ENCODE results near the gene MCHR2.
"Not testable (repeated sequence)": the region's sequence is repeated elsewhere in the genome, so short reads cannot be mapped to it uniquely, and the experiment has no call there.

Gene MCHR2, protein sequence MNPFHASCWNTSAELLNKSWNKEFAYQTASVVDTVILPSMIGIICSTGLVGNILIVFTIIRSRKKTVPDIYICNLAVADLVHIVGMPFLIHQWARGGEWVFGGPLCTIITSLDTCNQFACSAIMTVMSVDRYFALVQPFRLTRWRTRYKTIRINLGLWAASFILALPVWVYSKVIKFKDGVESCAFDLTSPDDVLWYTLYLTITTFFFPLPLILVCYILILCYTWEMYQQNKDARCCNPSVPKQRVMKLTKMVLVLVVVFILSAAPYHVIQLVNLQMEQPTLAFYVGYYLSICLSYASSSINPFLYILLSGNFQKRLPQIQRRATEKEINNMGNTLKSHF

DNA sequence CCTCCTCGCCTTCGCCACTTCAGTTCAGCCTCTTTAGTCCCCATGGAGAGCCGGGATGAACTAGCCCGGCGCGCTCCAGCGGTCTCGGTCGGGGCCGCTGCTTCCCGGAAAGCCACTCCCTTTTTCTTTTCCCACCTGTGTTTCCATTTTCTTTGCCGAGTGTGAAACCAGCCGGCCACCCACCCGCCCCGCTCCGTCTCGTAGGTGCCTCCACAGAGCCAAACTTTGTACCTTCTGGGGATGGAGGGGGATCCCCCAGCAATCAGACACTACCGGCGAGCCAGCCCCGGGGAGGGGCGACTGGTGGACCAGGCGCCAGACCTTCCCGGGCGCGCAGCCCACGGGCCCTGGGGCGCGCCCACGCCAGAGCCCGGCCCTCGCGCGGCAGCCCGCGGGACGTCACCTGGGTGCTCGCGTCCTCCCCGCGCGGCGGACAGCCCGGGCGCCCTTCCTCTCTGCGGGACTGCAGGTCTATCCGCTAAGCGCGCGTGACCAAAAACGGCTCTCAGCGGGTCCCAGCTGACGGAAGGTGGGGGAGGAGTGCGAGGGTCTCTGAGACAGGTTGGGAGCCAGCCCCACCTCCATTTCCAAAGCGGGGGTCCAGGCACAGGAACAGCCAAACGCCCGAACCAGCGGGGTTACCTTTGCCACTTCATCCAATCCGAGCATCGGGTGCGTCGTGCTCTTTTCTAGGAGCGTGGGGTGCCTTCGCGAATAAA lies at the start of gene MCHR2:
MCHR2 (minus strand) TSS at position 691 of the 719 bp plus-strand sequence. CDS start 38,076 bp downstream, outside the sequence.
- peak; percentile 55 for DNase-seq

DNA sequence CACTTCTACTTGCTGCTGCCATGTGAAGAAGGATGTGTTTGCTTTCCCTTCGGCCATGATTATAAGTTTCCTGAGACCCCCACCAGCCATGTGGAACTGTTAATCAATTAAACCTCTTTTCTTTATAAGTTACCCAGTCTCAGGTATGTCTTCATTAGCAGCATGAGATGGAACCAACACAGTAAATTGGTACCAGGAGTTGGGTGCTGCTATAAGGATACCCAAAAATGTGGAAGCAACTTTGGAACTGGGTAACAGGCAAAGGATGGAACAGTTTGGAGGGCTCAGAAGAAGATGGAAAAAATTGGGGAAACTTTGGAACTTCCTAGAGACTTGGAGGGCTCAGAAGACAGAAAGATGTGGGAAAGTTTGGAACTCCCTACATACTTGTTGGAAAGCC lies 44.5 kb upstream of the MCHR2 start:
- DNase-seq = not testable (repeated sequence)

DNA sequence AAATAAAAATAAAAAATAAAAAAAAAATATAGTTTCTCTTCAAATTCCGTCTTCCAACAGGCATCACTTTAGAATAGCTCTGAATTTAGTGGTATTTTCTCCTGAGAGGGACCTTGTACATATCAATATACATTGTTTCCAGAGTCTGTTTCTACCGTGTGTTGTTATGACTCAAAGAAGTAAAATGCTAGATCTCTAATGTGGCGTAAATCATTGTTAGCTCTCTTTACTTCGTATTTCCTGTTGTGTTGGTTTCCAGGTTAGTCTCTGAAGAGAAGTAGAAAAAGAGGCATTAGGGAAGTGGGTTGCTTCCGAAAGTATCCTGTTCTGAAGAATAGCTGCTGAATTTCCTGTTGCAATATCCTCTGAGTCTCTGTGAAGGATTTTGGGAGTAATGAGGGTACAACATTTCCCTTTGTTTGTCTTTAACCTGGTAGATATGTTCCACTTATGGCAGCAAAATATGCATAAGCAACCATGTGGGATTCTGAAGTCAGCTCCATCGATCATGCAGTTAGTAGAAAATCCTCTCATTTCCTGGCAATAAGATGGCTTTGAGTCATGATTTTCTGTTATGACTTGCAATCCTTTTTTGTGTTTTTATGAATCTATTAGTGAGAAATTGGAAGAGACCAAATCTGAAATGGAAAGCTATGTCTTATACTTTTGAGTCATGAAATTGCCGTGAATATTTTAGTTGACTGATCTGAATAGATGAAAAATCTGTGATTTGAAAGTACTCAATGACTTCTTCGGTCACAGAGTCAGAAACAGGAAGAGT lies 42.0 kb upstream of the MCHR2 start:
- DNase-seq = no peak

DNA sequence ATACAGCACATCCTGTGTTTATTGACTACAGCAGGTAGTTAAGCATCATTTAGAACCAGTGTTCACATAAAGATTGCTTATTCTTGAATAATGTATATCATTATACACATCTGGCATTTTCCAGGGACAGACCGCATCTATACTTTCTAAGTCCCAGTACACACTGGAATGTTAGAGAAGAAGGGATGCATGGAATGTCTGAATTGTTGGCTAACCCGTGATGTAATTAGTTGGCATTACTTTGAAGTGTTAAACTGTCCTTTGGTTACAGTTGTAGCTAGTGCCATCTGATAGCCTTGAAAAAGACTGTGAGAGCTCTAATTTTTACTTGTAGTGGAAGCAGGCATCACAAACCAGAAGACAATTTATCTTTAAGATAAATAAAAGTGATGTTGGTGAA lies 29.8 kb upstream of the MCHR2 start:
- no peak for DNase-seq

DNA sequence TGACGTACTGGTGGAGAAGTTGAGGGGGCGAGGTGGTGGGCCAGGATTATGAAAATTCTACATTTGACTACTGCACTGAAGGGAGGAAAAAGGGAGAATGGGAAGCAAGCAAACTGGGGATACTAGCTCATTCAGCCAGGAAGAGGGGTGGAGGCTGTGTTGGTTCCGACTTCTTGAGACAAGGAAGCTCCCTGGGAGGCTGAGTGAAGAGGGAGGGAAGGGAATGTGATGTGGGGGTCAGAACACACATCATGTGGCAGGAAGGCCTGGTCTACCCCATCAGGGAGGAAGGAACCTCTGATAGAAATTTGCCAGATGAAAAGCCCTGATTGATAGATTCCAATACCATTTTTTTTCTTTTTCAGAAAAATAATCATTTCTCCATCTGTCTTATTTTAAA lies 28.8 kb upstream of the MCHR2 start:
- DNase-seq = no peak

DNA sequence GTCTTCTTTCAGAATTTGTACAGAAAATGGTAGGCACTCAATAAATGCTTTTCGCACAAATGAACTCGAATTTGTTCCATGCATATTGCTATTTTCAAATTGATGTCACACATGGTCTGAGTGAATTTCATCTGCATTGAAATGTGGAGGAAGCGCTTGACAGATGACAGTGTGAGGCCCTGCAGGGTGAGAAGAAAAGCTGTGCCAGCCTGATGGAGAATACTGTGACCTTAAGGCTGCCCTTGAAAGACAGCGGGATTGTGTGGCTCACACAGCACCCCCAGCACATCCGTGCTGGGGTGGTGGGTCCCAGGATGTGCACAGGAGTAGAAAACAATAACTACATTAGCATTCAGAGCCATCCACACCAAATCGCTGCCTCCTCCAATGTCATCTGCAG lies 14.8 kb upstream of the MCHR2 start:
- no peak for DNase-seq

DNA sequence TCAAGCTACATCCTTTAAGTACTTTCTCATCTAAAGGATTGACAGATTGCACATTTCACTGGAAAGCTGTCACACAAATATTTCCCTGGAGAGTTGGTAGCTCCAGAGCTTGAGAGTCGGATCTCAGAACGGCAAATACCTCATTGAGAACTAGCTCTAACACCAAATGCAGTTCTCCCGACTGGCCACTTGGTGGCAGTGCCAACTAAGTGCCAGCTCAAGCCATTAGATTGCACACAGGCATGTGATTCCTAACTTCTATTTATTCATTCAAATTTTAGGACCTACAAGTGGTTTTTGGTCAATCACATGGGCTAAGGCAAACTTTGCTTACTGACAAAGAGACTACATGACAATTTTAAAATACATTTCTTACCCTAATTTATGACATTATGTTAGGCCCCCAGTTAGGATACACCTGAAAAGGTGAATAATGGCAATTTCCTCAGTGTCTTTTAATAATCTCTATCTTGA lies 7.9 kb upstream of the MCHR2 start:
- peak; percentile 67 for DNase-seq

DNA sequence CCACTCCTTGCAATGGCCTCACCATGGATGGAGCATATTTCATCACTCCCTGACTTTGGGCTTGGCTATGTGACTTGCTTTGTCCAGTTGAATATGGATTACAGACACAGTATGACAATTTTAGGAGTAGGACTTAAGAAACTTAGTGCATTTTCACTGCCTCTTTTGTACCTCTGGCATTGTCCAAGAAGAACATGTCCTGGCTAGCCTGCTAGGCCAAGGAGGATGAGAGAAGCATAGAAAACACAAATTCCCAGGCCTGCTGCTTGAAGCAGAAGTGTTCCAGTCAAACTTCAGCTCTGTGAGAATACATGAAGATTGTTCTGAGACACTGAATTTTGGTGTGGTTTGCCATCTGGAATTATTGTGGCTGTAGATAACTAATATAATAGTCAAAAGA lies 3.1 kb upstream of the MCHR2 start:
- DNase-seq = no peak

DNA sequence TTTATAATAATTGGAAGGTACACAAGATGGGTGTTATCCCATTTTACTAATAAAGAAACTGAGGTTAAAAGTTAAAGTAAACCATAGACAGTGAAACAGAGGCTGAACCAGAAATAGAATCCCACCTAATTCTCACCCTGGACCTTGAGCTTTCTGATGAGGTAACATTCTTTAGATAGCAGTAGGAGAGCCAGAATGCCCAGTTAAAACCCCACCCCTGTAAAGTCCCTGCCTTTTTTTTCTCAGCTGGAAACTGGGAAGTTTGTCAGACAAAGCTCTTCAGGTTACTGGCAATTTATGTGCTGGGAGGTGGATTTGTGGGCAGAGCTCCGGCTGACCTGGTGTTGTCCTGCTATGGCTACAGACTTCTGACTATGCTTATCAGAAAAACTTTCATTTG lies 1.9 kb upstream of the MCHR2 start:
- no peak for DNase-seq

DNA sequence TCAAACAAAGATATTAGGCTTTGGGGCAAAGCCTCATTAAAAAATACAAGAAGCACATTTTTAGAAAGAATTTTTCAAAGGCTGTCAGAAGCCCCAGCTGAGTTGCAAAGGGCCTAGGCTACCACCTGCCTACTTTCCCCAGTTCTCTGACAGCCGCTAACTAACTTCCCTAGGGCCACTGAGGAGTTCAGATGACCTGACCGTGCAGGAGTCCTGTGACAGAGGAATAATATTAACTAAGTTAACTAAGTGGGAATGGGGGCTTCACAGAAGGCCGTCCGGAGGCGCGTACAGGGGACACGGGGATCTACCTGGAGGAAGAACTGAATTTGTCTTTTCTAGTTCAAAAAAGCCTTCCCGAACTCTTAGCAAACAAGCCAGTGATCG lies 884 bp downstream of the MCHR2 start:
- no peak for DNase-seq

DNA sequence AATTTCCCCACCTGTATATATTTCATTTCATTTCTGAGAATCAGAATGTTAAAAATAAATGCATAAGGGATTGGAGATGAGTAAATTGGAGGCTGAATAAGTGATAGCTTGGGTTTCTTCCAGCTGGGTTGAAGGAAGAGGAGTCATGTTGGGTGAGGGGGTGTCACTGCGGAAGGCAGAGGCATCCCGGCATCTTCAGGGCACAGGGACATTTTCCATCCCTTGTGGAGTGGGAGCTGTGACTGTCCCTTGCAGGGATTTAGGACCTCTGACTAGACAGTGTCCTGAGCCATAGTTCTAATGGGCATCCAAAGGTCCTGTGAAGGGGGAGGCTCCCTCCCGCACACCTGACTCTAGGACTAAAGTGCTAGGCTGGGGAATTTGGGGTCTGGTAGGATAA lies 2.1 kb downstream of the MCHR2 start:
- DNase-seq = no peak

DNA sequence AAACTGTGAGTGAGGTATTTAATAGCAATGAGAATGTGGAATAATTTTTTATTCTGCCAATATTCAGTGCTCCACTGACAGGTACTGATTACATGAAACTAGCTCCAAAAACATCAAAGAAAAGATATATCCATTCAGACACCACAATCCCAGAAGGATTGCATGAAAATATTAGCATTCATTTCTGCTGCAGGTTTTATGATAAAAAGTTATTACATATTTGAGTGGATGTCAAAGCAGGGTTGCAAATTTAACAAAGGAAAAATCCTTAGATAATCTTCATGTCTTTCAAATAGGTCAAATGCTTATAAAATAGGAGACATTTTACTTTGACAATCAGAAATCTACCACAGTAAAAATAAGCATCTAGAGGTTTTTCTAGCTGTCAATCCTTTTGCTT lies 13.3 kb downstream of the MCHR2 start:
- DNase-seq = no peak

DNA sequence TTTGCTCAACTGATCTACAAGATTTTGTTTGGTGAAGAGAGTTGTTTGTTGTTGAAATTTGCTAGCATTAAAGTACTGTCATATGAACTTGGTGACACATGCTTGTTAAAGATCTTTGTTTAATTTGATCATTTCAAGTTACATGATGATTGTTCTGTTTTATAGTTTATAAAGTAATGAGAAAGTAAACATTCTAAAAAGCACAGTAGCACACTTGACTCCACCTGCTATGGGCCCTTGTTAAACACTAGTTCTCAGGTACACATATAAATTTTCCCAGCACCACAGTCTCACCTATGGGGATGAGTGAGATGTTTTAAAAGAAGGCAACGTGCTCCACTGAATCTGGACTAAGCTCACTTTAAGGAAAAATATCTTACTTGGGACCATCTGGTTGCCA lies 14.1 kb downstream of the MCHR2 start:
- DNase-seq = no peak

DNA sequence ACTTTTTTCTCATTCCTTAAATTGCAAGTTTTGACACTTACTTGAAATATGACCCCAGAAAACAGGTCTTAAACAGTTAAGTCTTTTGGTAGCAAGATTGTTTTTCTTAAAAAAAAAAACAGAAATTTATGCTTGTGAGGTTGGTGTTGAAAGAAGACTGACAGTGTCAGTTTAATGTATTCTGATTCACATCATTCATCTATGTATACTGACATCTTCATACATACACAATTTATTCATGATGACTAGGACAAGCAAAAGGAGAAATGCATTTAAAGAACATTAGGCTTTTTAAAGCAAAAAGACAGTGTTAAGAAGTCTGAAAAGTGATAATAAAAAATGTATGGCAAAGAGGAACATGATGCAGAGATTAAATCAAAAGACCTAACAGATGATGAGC lies 27.0 kb downstream of the MCHR2 start:
- DNase-seq = no peak

DNA sequence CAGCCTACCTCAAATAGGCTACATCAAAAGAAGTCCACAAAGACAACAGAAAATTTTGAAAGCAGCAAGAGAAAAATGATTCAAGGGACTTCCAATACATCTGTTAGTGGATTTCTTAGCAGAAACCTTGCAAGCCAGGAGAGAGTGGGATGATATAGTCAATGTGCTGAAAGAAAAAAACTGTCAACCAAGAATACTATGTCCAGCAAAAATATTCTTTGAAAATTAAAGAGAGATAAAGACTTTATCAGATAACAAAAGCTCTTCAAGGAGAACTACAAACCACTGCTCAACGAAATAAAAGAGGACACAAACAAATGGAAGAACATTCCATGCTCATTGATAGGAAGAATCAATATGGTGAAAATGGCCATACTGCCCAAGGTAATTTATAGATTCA lies 34.0 kb downstream of the MCHR2 start:
- DNase-seq = no peak

DNA sequence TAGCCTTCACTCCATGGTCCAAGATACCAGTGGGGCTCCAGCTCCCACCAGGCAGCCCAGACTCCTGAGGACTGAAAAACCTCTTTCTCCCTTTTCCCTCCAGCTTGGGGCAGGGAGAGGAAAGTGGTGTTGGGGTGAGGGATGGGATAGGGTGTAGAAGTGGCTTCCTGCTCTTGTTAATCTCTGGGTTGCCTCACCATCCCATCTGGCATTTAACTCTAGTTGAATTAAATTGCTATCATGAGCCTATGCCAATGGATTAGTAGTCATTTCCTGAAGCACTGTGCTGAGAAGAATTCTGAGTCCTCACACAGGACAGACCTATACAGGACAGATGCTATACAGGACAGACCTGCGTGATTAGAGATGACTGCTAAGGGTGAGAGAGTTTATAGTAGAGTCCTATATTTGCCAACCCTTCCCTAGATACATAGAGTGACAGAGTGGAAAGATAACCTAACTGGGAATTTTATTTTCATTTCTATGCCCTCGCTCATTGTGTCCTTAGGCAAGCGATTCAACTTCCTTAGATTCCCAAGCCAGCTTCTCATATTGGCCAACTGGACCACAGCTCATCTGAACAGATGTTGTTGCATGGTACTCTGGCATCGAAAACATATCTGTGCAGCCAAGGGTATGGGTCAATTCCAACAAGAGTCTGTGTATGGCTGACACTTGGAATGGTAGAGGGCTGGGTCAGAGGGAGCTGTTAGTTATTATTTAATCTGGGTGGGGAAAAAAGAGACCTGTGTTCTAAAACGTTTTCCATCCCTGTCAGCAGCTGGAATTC lies 42.8 kb downstream of the MCHR2 start:
- no peak for DNase-seq

DNA sequence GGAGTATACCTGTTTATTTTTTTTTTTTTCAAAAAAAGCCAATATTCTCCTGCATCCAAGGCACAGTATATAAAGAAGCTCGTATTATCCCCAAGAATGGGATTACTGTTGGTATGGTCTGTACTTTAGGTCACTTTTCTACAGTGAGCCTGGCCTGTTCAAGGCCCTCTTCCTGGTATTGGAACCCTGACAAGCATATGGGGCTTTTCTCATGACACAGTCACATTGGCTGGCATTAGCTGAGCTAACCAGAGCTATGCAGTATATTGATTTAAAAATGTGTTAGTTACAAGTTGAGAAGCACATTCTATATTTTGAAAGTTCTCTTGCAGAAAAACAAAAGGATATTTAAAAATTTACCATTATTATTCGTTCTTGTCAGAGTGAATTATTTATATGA lies 48.0 kb downstream of the MCHR2 start:
- DNase-seq = no peak

DNA sequence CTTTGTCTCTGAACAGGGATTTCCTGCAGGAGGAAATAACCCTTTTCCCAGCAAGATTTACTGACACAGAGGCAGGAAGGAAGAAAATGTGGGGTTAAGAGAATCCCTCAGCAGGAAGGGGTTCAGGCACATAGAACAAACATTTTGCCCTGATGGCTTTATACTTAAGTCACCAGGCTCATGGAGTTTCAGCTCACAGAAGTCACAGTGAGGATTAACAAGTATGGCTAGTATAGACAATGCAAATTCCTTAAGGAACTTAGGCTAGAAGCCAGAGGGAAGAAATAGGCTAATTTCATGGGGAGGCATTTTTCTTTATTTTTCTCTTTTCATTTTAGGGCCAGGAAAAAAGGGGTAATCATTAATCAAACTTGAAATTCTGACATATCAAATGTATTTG lies 50.2 kb downstream of the MCHR2 start:
- no peak for DNase-seq

DNA sequence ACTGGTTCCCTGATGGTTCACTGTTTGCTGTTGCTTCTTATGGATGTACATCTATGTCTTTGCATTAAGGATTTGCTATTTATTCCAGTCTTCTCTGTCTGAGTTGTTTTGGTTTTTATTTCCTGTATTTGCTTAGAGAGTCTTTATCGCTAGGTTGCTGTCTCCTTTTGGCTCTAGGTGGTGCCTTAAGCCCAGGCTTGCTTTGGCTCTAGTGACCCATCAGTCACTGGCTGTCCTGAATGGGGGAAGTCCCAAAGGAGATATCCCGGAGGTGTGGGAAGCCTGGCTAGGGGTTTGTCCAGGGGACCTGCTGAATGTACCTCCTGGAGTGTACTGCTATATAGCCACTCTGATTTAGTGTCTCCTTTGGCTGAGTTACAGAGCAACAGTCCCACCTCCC lies 53.4 kb downstream of the MCHR2 start:
- DNase-seq = no peak

DNA sequence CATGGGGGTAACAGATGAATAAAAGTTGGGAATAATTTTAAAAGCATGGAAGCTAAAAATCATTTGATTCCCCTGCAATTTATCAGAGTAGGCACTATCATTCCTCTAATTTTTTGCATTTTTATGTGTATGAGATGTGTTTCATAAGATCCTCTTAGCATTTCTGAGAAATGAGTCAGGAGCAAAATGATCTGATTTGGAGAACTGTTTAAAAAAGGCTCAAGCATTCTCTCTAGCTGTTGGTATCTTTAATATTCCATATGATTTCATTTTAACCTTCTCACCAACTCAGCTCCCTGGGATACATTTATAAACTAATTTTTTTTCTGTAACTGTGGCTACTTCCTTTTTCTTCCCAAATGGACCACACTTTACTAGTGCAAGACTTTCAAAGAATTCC lies 60.9 kb downstream of the MCHR2 start:
- DNase-seq = no peak

DNA sequence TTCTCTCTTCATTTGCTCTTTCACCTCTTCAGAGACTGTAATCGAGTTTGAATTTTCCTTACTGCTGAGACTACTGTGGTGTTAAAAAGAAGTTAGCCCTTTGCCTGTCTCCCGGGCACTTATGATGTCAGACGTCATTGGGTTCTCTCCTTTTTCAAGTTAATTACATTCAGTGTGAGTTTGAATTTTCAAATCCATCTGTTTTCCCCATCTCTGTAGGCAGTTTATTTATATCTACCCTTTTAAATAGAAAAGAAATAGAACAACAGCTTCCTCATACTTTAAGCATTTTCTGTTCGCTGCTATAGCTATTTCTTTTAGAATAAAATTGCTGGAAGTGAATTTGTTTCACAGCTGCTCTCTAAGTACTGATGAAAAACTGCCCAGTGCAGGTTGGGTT lies 81.4 kb downstream of the MCHR2 start:
- DNase-seq = no peak

DNA sequence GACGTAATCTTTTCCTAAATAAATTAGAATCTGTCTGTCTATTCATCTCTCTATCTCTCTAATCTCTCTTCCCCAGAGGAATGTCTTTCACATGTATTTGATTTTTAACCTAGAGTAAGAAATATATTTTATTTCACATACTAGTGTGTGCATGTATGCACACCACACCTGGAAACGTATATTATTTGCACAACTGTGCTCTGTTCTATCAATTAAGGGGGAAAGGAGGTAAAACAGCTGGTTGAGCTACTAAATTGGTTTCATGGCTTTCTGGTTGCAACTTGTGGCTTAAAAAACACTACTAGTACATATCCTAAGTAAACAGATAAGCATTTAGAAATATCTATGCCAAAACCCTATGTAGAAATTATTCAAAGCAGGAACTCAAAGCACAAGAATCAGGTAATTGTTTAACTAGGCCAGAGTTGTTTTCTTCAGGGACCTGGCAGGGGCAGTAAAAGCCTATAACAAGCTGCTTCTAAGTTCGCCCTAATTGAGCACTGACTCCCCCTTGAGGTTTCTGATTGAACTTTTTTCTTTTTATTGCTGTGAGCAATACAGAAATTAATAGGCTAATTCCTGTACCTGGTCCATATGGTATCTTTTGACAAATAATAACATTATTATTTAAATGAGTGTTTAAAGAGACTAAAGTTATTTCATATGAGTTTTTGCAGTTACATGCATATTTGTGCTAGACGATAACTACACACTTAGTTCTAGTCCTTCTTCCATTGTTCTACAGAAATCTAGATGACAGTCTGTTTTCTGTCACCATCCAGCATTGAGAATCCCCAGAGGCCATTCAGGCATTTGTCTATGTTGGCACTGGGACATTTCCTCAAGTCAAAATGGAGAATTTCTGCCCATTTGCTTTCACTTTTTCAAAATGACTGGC lies 88.6 kb downstream of the MCHR2 start:
- no peak for DNase-seq
